Measurements from ENCODE around the gene CFAP221. TPM values are rescaled to one million over a fixed set of nuclear protein-coding genes. Genes with fewer than 3 reads are reported as not detected.

CFAP221 gene
- total and polyA plus RNA-seq, 2 donors (not counting 3 experiments of a cell fraction or from before 2014, with no cell fraction given): 0.06 TPM; not detected in 1

- ChIA-PET POLR2A (no interaction called here), CTCF (interaction anchor here (0.7 to 2.0 kb wide), 3 partner anchors 21 to 139 kb away, joined by 3 to 6 read pairs (median 6); no protein-coding TSS in a partner anchor)
- H3K9me3 ChIP-seq (replicated peaks; ENCODE audit: control insufficient read depth, insufficient read depth, low read length): no peaks in the 10 kb centered on the region
- H3K27me3 ChIP-seq (ENCODE audit: control insufficient read depth in 2 of 2, insufficient read depth in 2 of 2, low read length in 2 of 2): peaks cover 16 to 18% of the 10 kb centered on the region in 2 experiments
- DNase-seq (ENCODE audit: low read depth, low spot score): no peak
- TF ChIP-seq POLR2A (IDR thresholded peaks at IDR 0.05; ENCODE audit: low read depth, low read length): no peak
- no peak for TF ChIP-seq JUN (IDR thresholded peaks at IDR 0.05; ENCODE audit: borderline replicate concordance, insufficient read depth, insufficient read length, low read depth)
- H3K9ac ChIP-seq (replicated peaks; ENCODE audit: extremely low read depth, insufficient read depth, low read length): no peak overlapping the region
- no peaks in the 10 kb centered on the region for H3K4me1 ChIP-seq (ENCODE audit: control insufficient read depth, extremely low read depth, insufficient read depth, low read length)
- H3K27ac ChIP-seq (ENCODE audit: insufficient read depth, low read depth, low read length): no peak overlapping the region
- no peak overlapping the region for H3K4me3 ChIP-seq (replicated peaks in 1 of 3; ENCODE audit: insufficient read depth in 1 of 3, low read depth in 1 of 3, low read length in 3 of 3)
- BruUV-seq (replicated peaks): no TSS peak
- FAIRE-seq: no peak
- H3K79me2 ChIP-seq (ENCODE audit: control insufficient read depth, insufficient read depth, low read length): no peaks in the 10 kb centered on the region
- no peaks in the 10 kb centered on the region for H3K9me1 ChIP-seq (replicated peaks; ENCODE audit: control insufficient read depth, extremely low read depth, insufficient read depth, low read length)
- H4K20me1 ChIP-seq (replicated peaks; ENCODE audit: control insufficient read depth, extremely low read depth, insufficient read depth, low read length): no peaks in the 10 kb centered on the region
- no peaks in the 10 kb centered on the region for H3K36me3 ChIP-seq (ENCODE audit: control insufficient read depth in 2 of 2, extremely low read depth in 1 of 2, insufficient read depth in 2 of 2, low read length in 2 of 2)
- dilution Hi-C loops (cut with MboI; ENCODE audit: extremely low pct_ligation_motif_present, low sequenced_read_pairs) (no loop called here), intact Hi-C loops (cut with micrococcal nuclease) (no loop called here)
- H3K4me2 ChIP-seq (ENCODE audit: insufficient read depth, low read length): no peak overlapping the region
- H2AFZ ChIP-seq (ENCODE audit: low read depth, low read length): no peak overlapping the region
Observed at GRCh38 chr2:119519057-119519408, 25.2 kb upstream of the CFAP221 start.

GRCh38 chr2:119520696-119521432, 23.4 kb upstream of the CFAP221 start:
- Histone ChIP-seq H3K27me3 (ENCODE audit: control insufficient read depth in 2 of 2, insufficient read depth in 2 of 2, low read length in 2 of 2) (peaks cover 30 to 33% of the 10 kb centered on the region in 2 experiments), H3K9me3 (replicated peaks; ENCODE audit: control insufficient read depth, insufficient read depth, low read length) (no peaks in the 10 kb centered on the region), H2AFZ (ENCODE audit: low read depth, low read length) (no peak overlapping the region), H4K20me1 (replicated peaks; ENCODE audit: control insufficient read depth, extremely low read depth, insufficient read depth, low read length) (no peaks in the 10 kb centered on the region), H3K36me3 (ENCODE audit: control insufficient read depth in 2 of 2, extremely low read depth in 1 of 2, insufficient read depth in 2 of 2, low read length in 2 of 2) (no peaks in the 10 kb centered on the region), H3K4me3 (replicated peaks in 1 of 3; ENCODE audit: insufficient read depth in 1 of 3, low read depth in 1 of 3, low read length in 3 of 3) (no peak overlapping the region), H3K9ac (replicated peaks; ENCODE audit: extremely low read depth, insufficient read depth, low read length) (no peak overlapping the region), H3K27ac (ENCODE audit: insufficient read depth, low read depth, low read length) (no peak overlapping the region), H3K4me2 (ENCODE audit: insufficient read depth, low read length) (no peak overlapping the region), H3K79me2 (ENCODE audit: control insufficient read depth, insufficient read depth, low read length) (no peaks in the 10 kb centered on the region), H3K9me1 (replicated peaks; ENCODE audit: control insufficient read depth, extremely low read depth, insufficient read depth, low read length) (no peaks in the 10 kb centered on the region), H3K4me1 (ENCODE audit: control insufficient read depth, extremely low read depth, insufficient read depth, low read length) (no peaks in the 10 kb centered on the region)
- no TSS peak for BruUV-seq (replicated peaks)
- ChIA-PET CTCF (no interaction called here), POLR2A (no interaction called here)
- intact Hi-C loops (cut with micrococcal nuclease): no loop called here
- TF ChIP-seq EZH2 (IDR thresholded peaks at IDR 0.05; ENCODE audit: borderline replicate concordance, low read depth, low read length, severe bottlenecking) (no peak), POLR2AphosphoS5 (IDR thresholded peaks at IDR 0.05; ENCODE audit: insufficient read depth, low read depth, low read length) (no peak), FOS (IDR thresholded peaks at IDR 0.05; ENCODE audit: borderline replicate concordance, insufficient read depth, low read length) (no peak), GATA2 (IDR thresholded peaks at IDR 0.05; ENCODE audit: insufficient read depth, insufficient read length, low read depth, low read length) (no peak), MYC (IDR thresholded peaks at IDR 0.05; ENCODE audit: low read depth, low read length) (no peak), JUN (IDR thresholded peaks at IDR 0.05; ENCODE audit: borderline replicate concordance, insufficient read depth, insufficient read length, low read depth) (no peak), POLR2A (IDR thresholded peaks at IDR 0.05; ENCODE audit: low read depth, low read length) (no peak)
- TF ChIP-seq, protein P1, sequence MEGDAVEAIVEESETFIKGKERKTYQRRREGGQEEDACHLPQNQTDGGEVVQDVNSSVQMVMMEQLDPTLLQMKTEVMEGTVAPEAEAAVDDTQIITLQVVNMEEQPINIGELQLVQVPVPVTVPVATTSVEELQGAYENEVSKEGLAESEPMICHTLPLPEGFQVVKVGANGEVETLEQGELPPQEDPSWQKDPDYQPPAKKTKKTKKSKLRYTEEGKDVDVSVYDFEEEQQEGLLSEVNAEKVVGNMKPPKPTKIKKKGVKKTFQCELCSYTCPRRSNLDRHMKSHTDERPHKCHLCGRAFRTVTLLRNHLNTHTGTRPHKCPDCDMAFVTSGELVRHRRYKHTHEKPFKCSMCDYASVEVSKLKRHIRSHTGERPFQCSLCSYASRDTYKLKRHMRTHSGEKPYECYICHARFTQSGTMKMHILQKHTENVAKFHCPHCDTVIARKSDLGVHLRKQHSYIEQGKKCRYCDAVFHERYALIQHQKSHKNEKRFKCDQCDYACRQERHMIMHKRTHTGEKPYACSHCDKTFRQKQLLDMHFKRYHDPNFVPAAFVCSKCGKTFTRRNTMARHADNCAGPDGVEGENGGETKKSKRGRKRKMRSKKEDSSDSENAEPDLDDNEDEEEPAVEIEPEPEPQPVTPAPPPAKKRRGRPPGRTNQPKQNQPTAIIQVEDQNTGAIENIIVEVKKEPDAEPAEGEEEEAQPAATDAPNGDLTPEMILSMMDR (IDR thresholded peaks at IDR 0.05; ENCODE audit: extremely low read depth in 1 of 2, insufficient read depth in 1 of 2, low read depth in 1 of 2, low read length in 2 of 2): no peak
- TF ChIP-seq, protein P2, sequence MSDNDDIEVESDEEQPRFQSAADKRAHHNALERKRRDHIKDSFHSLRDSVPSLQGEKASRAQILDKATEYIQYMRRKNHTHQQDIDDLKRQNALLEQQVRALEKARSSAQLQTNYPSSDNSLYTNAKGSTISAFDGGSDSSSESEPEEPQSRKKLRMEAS (IDR thresholded peaks at IDR 0.05; ENCODE audit: insufficient read depth, insufficient read length): no peak
- dilution Hi-C loops (cut with MboI; ENCODE audit: extremely low pct_ligation_motif_present, low sequenced_read_pairs): no loop called here
- DNase-seq (ENCODE audit: low read depth, low spot score) (no peak), FAIRE-seq (peak; percentile 55)

Data from endothelial cell of umbilical vein (primary cell).